C4-2B (cell line): ENCODE data around the gene ATP11C.

Experiments
- CTCF ChIP-seq: fragments of 450-650 bp; conservative IDR thresholded peaks from 2 replicates; pipeline ENCODE4 v1.5.1; 2017; ENCODE audit warnings: mild to moderate bottlenecking
- ZFX ChIP-seq: fragments of 450-650 bp; IDR thresholded peaks from 2 replicates; pipeline ENCODE4 v1.6.1; 2017

DNA sequence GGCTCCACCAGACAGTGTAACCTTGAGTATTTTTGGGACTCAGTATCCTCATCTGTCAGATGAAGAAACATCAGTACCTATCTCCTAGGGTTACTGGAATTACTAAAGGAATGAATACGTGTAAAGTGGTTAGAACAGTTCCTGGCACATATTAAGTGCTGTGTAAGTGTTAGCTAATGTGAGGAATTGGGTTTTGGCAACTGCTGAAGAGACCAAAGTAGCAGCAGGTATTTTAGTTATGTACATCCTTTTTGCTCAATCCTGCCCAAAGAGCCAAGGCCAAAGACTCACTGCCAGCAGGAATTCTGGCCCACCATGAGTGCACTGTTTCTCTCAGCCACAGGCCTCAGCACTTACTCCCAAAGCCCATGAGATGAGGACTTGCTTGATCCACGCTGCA, 208.2 kb downstream of the ATP11C start:
- TF ChIP-seq CTCF (no peak), ZFX (no peak)
